Panc1 (cell line): ENCODE results near the gene CSF1R. TPM values are rescaled to one million over a fixed set of nuclear protein-coding genes. Genes with fewer than 3 reads are reported as not detected.

Source experiments
- ATAC-seq: fragments of 200-7000 bp; cut with Tn5 transposase; 2 replicates; pipeline ENCODE4 v1.9.1; 2020; ENCODE audit warnings: mild to moderate bottlenecking, moderate library complexity
- BruUV-seq: library from RNA; stranded (reverse); fragments of 400-500 nt; replicated peaks from 2 replicates; lab custom pipeline; 2021; lab: Mats Ljungman, UMichigan
- CTCF ChIA-PET: fragments of 300-600 bp; sonication (Branson Sonifier 250); formaldehyde crosslinking; loops from one replicate; lab custom pipeline; 2022; ENCODE audit warnings: antibody characterized with exemption; lab: Charles Lee
- POLR2A ChIA-PET: fragments of 300-600 bp; sonication (Branson Sonifier 250); formaldehyde crosslinking; loops from one replicate; lab custom pipeline; 2022; ENCODE audit warnings: antibody characterized with exemption; lab: Charles Lee
- DNase-seq: peaks from one replicate; pipeline ENCODE4 v3.0.0-alpha.2; 2010; ENCODE audit warnings: low read depth, low spot score
- H3K27ac ChIP-seq: 2 replicates; pipeline ENCODE4 v1.5.1; 2011; ENCODE audit warnings: mild to moderate bottlenecking, low read length, inconsistent platforms
- H3K27me3 ChIP-seq: fragments of 200-500 bp; sonication (Bioruptor generic); 2 replicates; pipeline ENCODE4 v1.6.0; 2014; ENCODE audit warnings: low read length, inconsistent platforms; ENCODE audit not compliant: control insufficient read depth, insufficient read depth
- H3K36me3 ChIP-seq: fragments of 200-500 bp; sonication (Bioruptor generic); 2 replicates; pipeline ENCODE4 v1.5.1; 2014; ENCODE audit warnings: inconsistent platforms, mild to moderate bottlenecking, low read length, moderate library complexity; ENCODE audit not compliant: control insufficient read depth, insufficient read depth
- H3K4me1 ChIP-seq: 2 replicates; pipeline ENCODE4 v1.5.1; 2011; ENCODE audit warnings: inconsistent platforms, mild to moderate bottlenecking, low read length, moderate library complexity; ENCODE audit not compliant: control insufficient read depth, insufficient read depth
- H3K4me3 ChIP-seq, 2 experiments: 2 replicates each; pipeline ENCODE4 v1.5.1; 2011 to 2012; ENCODE audit warnings: low read depth in 2 of 2, low read length in 2 of 2, mild to moderate bottlenecking in 2 of 2, inconsistent platforms in 1 of 2, moderate library complexity in 1 of 2
- H3K9me3 ChIP-seq: fragments of 200-500 bp; sonication (Bioruptor generic); 2 replicates; pipeline ENCODE4 v1.5.1; 2014; ENCODE audit warnings: low read depth, mild to moderate bottlenecking, inconsistent platforms, low read length, moderate library complexity; ENCODE audit not compliant: control insufficient read depth, insufficient read depth
- POLR2AphosphoS5 ChIP-seq: IDR thresholded peaks from 2 replicates; pipeline ENCODE4 v1.6.1; 2012; ENCODE audit warnings: mild to moderate bottlenecking, low read depth, low read length, moderate library complexity
- REST ChIP-seq, 2 experiments: IDR thresholded peaks; 2 replicates each; pipeline ENCODE4 v1.6.1; 2011 to 2012; ENCODE audit warnings: low read depth in 2 of 2, control low read depth in 1 of 2, low read length in 1 of 2, mild to moderate bottlenecking in 1 of 2, moderate library complexity in 1 of 2; ENCODE audit not compliant: insufficient read depth in 1 of 2
- SIN3A ChIP-seq: IDR thresholded peaks from 2 replicates; pipeline ENCODE4 v1.6.1; 2012; ENCODE audit warnings: low read depth, mild to moderate bottlenecking, low read length, moderate library complexity, borderline replicate concordance; ENCODE audit not compliant: insufficient read depth
- TCF7L2 ChIP-seq: IDR thresholded peaks from 2 replicates; pipeline ENCODE4 v1.6.1; 2011; ENCODE audit warnings: mild to moderate bottlenecking, low read depth, low read length, inconsistent platforms
- in situ Hi-C: cut with HindIII; loops from 2 replicates; pipeline ENCODE4 v1.10.0; 2016; ENCODE audit warnings: low sequenced_read_pairs, low pct_unique_long_range_greater_than_20kb
- intact Hi-C: fragments of 100-400 bp; cut with micrococcal nuclease; formaldehyde crosslinking; loops from one replicate; pipeline ENCODE4 v1.10.0; 2022; ENCODE audit not compliant: unreplicated experiment
- total RNA-seq: library from RNA; stranded (reverse); gene quantifications from one replicate; pipeline ENCODE4 v1.2.1, GENCODE V29; 2021; ENCODE audit not compliant: unreplicated experiment
- TF ChIP-seq, protein P1 (sequence below): fragments of 450-650 bp; IDR thresholded peaks from 2 replicates; pipeline ENCODE4 v1.5.1; 2017; ENCODE audit warnings: mild to moderate bottlenecking

CSF1R gene
- total RNA-seq, 1 experiment from 2014 or later: 0.05 TPM

GRCh38 chr5:150126199-150126920 lies 40.0 kb upstream of the CSF1R start:
- Histone ChIP-seq H3K36me3 (no peaks in the 10 kb centered on the region), H3K27me3 (no peaks in the 10 kb centered on the region), H3K4me3 (no peak overlapping the region), H3K9me3 (no peaks in the 10 kb centered on the region), H3K27ac (no peak overlapping the region), H3K4me1 (peaks cover 7% of the 10 kb centered on the region)
- POLR2A ChIA-PET: no interaction called here
- no peak for ATAC-seq
- TF ChIP-seq REST (IDR thresholded peaks at IDR 0.05; ENCODE audit: insufficient read depth in 1 of 2, low read depth in 2 of 2, low read length in 1 of 2) (no peak), POLR2AphosphoS5 (no peak), SIN3A (no peak), TCF7L2 (no peak)
- TF ChIP-seq, protein P1, sequence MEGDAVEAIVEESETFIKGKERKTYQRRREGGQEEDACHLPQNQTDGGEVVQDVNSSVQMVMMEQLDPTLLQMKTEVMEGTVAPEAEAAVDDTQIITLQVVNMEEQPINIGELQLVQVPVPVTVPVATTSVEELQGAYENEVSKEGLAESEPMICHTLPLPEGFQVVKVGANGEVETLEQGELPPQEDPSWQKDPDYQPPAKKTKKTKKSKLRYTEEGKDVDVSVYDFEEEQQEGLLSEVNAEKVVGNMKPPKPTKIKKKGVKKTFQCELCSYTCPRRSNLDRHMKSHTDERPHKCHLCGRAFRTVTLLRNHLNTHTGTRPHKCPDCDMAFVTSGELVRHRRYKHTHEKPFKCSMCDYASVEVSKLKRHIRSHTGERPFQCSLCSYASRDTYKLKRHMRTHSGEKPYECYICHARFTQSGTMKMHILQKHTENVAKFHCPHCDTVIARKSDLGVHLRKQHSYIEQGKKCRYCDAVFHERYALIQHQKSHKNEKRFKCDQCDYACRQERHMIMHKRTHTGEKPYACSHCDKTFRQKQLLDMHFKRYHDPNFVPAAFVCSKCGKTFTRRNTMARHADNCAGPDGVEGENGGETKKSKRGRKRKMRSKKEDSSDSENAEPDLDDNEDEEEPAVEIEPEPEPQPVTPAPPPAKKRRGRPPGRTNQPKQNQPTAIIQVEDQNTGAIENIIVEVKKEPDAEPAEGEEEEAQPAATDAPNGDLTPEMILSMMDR: no peak
- no peak for DNase-seq
- in situ Hi-C loops (no loop called here), intact Hi-C loops (no loop called here)
- CTCF ChIA-PET: interaction anchor here (0.7 kb wide), 1 partner anchor 292 kb away, joined by 3 read pairs; no protein-coding TSS in a partner anchor
- BruUV-seq: no TSS peak

- POLR2A ChIA-PET: no interaction called here
- no TSS peak for BruUV-seq
- CTCF ChIA-PET: interaction anchor here (0.5 kb wide), 1 partner anchor 292 kb away, joined by 6 read pairs; no protein-coding TSS in a partner anchor
- TF ChIP-seq, protein P1: no peak
- no peak for TF ChIP-seq TCF7L2
- TF ChIP-seq POLR2AphosphoS5: no peak
- no peak for TF ChIP-seq SIN3A
- no peak for TF ChIP-seq REST (IDR thresholded peaks at IDR 0.05; ENCODE audit: insufficient read depth in 1 of 2, low read depth in 2 of 2, low read length in 1 of 2)
- Histone ChIP-seq H3K4me3 (no peak overlapping the region), H3K9me3 (no peaks in the 10 kb centered on the region), H3K36me3 (no peaks in the 10 kb centered on the region), H3K4me1 (peaks cover 7% of the 10 kb centered on the region), H3K27me3 (no peaks in the 10 kb centered on the region), H3K27ac (no peak overlapping the region)
- DNase-seq (no peak), ATAC-seq (no peak)
- in situ Hi-C loops (no loop called here), intact Hi-C loops (no loop called here)
Measured at GRCh38 chr5:150125334-150125733, 39.0 kb upstream of the CSF1R start.
